GM12892 (cell line): Measurements from ENCODE around the gene MYH13.
A peak's percentile ranks its signal among the peaks of the same experiment; 100 is the strongest.

ENCODE experiments used
- DNase-seq: peaks from one replicate; pipeline ENCODE4 v3.0.0; 2011; ENCODE audit not compliant: insufficient read length
- FAIRE-seq: peaks from 2 replicates; lab custom pipeline; 2011; peaks lifted over from hg19 to GRCh38; lab: Jason Lieb, UNC
- POLR2A ChIP-seq: IDR thresholded peaks from 2 replicates; pipeline ENCODE4 v1.6.1; 2011; ENCODE audit warnings: low read depth, low read length, control low read depth
- POLR2AphosphoS5 ChIP-seq: IDR thresholded peaks from 2 replicates; pipeline ENCODE4 v1.6.1; 2011; ENCODE audit warnings: low read depth, low read length, control low read depth
- TAF1 ChIP-seq: IDR thresholded peaks from 2 replicates; pipeline ENCODE4 v1.6.1; 2011; ENCODE audit warnings: low read depth, mild to moderate bottlenecking, control low read depth, low read length, borderline replicate concordance

MYH13 gene

DNA sequence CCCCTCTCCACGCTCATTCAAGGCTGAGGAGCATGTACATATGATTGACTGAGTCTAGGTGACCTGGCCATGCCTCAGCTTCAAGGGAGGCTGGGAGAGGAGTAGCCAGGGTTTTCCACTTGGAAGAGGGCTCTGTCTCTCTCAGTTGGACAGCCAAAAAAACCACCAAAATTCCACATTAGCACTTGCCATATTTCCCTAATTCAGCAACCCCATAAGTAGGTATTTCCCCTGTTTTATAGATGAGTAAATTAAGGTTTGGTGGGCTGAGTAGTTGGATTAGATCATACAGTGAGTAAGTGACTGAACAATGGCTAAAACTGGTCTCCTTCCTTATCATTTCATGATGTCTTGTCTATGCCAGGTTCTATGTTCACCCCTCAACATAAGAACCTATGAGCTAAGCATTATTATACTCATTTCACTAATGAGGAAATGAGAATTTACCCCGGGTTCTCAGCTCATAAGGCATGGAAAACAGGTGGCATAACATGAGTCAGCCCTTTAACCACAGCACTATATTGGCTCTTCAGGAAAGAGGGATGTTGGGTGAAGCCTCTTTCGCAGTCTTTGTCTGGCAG is 106.4 kb downstream of the MYH13 start:
- DNase-seq: no peak

DNA sequence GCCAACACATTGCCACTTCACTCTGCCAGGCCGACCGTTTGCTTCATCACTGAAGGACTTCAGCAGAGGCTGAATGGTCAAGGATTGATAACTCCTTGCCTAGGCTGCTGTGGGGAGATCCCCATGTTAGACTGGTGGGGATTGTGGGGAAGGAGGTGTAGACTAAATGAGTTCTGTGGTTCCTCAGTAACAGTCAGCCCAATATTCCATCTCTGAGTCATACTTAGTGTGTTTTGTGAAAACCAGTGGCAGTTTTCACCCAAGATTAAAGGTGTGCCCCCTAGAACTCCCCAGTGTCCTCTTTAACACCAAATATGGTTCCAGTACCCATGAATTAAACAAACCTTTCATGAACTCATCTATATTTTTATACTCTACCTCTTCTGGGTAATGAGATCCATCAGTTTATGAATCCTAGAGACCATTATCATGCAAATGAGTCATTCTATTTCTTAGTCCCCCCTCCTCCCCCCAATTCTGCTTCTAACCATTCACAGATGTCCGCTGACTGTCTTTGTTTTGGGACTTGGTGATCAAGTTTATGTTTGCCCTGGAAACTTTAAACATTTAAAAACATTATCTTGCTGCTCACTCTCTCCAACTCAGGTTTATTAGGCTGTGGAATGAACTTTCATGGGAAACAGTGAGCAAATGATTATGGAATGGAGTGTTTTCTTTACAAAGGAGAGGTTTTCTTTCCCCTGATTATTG is 107.6 kb downstream of the MYH13 start:
- no peak for TF ChIP-seq TAF1
- TF ChIP-seq POLR2A: no peak
- TF ChIP-seq POLR2AphosphoS5: no peak

More for the DNA sequence above, 106.4 kb downstream of the MYH13 start:
- no peak for TF ChIP-seq POLR2A
- no peak for TF ChIP-seq TAF1
- no peak for TF ChIP-seq POLR2AphosphoS5
- no peak for FAIRE-seq

DNA sequence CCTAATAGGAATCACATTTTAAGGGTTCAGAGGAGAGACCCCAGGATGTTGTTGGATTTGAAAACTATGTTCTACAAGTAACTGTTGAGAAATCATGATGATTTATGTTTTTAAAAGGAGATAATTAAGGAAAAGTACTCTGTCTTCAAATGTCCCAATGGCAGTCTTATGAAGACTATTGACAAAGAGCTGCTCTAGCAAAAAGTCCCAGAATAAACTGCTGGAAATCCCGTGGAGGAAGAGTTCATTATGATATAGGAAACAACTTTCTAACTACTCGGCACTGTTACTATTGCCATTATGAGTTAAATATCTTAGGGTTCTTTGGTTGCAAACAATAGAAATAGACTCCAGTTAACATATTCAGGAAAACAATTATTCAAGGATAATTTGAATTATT is 108.8 kb downstream of the MYH13 start:
- TF ChIP-seq TAF1 (no peak), POLR2A (no peak), POLR2AphosphoS5 (no peak)
- DNase-seq (no peak), FAIRE-seq (no peak)

More for the DNA sequence above, 107.6 kb downstream of the MYH13 start:
- DNase-seq: no peak
- FAIRE-seq: peak; percentile 61

DNA sequence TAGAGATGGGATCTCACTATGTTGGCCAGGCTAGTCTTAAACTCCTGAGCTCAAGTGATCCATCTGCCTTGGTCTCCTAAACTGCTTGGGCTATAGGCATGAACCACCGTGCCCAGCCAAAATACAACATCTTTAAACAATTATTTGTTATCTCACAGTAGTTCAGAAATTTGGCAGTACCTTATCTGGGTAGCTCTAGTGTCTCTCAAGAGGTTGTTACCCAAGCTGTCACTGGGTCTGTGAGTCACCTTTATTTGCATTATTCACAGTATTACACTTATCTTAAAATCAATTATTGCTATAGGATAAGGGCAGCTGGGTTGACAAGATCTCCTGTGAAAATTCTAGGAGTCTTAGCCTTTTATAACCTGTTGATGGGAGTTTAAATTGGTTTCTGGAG is 110.4 kb downstream of the MYH13 start:
- FAIRE-seq: no peak
- TF ChIP-seq POLR2AphosphoS5 (no peak), TAF1 (no peak), POLR2A (no peak)
- DNase-seq: no peak

DNA sequence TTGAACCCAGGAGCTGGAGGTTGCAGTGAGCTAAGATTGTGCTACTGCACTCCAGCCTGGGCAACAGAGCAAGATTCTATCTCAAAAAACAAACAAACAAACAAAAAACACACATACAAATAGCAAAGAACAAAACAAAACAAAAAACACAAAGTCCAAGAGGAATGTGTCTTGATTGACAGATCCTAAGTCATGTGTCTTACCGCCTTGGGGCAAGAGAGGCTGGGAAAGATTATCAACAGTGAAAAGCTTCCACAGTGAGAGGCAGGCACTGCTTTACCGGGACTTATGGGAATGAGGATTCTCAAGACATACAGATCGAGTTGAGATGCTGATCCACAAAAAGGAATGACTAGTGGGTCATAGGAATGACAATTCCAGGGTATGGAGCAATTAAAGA is 111.7 kb downstream of the MYH13 start:
- no peak for DNase-seq
- TF ChIP-seq POLR2AphosphoS5 (no peak), POLR2A (no peak), TAF1 (no peak)
- no peak for FAIRE-seq

DNA sequence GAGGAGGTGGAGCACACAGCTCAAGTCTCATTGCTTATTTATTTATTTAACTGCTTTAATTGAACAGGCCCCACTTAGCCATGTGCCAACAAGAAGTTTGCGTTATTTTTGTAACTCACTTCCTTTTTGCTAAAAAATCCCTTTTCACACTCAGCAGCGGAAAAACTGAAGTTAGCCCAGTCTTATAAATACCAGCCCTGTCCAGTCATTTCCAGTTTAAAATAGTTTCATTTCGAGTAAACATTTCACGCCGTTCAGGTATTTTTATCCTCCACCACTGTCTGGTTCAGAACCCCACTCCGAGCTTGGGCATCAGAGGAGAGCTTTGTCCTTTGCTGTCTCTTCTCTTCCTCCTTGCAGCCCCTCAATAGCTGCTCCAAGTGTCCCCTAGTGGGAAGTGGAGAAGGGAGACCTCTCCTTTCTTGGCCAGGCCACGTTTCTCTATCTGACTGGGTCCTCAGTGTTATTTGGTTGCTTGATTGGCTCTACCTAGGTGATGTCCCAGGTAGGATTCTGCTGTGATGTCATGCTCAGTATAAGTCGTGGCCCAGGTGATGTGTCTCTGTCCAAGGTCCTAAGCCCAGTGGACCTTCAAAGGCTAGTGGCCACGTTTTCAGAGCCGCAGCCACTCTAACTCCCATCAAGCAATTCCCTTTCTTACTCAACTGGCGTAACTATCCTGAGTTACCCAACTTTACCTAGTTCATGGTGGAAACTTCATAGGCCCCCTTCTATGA is 121.4 kb downstream of the MYH13 start:
- TF ChIP-seq POLR2A (no peak), POLR2AphosphoS5 (no peak)
- DNase-seq (no peak), FAIRE-seq (peak; percentile 93)
